ENCODE measurements around the gene KLHL8.
"Not testable (repeated sequence)": the region's sequence is repeated elsewhere in the genome, so short reads cannot be mapped to it uniquely, and the experiment has no call there.

Gene KLHL8

GRCh38 chr4:87179751-87180150 is 40.7 kb downstream of the KLHL8 start:
- DNase-seq (ENCODE audit: low read depth in 2 of 2) = no peak

- no peak for DNase-seq (ENCODE audit: low read depth in 2 of 2)
These were observed 45.7 kb downstream of the KLHL8 start for GRCh38 chr4:87174672-87175071.

GRCh38 chr4:87171944-87172343 is 48.5 kb downstream of the KLHL8 start:
- no peak for DNase-seq (ENCODE audit: low read depth in 2 of 2)

GRCh38 chr4:87166296-87166854 is 54.0 kb downstream of the KLHL8 start:
- DNase-seq (ENCODE audit: low read depth in 2 of 2) = no peak

- DNase-seq (ENCODE audit: low read depth in 2 of 2) = no peak
These were observed 54.5 kb downstream of the KLHL8 start for GRCh38 chr4:87165892-87166291.

- DNase-seq (ENCODE audit: low read depth in 2 of 2) = no peak
These were observed 67.1 kb downstream of the KLHL8 start for GRCh38 chr4:87153078-87153870.

GRCh38 chr4:87152310-87153041 is 67.9 kb downstream of the KLHL8 start:
- DNase-seq (ENCODE audit: low read depth in 2 of 2) = no peak

- DNase-seq (ENCODE audit: low read depth in 2 of 2) = no peak
These were observed 68.7 kb downstream of the KLHL8 start for GRCh38 chr4:87151730-87152129.

GRCh38 chr4:87150498-87151261 is 69.7 kb downstream of the KLHL8 start:
- DNase-seq (ENCODE audit: low read depth in 2 of 2) = peak; percentile 3 to 10

- DNase-seq (ENCODE audit: low read depth in 2 of 2) = no peak
These were observed 73.3 kb downstream of the KLHL8 start for GRCh38 chr4:87147116-87147515.

- not testable (repeated sequence) for DNase-seq (ENCODE audit: low read depth in 2 of 2)
These were observed 74.5 kb downstream of the KLHL8 start for GRCh38 chr4:87145934-87146333.

GRCh38 chr4:87144356-87144755 is 76.1 kb downstream of the KLHL8 start:
- DNase-seq (ENCODE audit: low read depth in 2 of 2) = no peak

- no peak for DNase-seq (ENCODE audit: low read depth in 2 of 2)
These were observed 79.0 kb downstream of the KLHL8 start for GRCh38 chr4:87141428-87141827.

GRCh38 chr4:87134122-87134521 is 86.3 kb downstream of the KLHL8 start:
- DNase-seq (ENCODE audit: low read depth in 2 of 2) = no peak

GRCh38 chr4:87133183-87133582 is 87.2 kb downstream of the KLHL8 start:
- DNase-seq (ENCODE audit: low read depth in 2 of 2) = no peak

- DNase-seq (ENCODE audit: low read depth in 2 of 2) = no peak
These were observed 88.4 kb downstream of the KLHL8 start for GRCh38 chr4:87132035-87132434.

GRCh38 chr4:87130985-87131703 is 89.3 kb downstream of the KLHL8 start:
- no peak for DNase-seq (ENCODE audit: low read depth in 2 of 2)

- DNase-seq (ENCODE audit: low read depth in 2 of 2) = no peak
These were observed 90.7 kb downstream of the KLHL8 start for GRCh38 chr4:87129681-87130080.

- DNase-seq (ENCODE audit: low read depth in 2 of 2) = no peak
These were observed 92.3 kb downstream of the KLHL8 start for GRCh38 chr4:87128006-87128705.

- DNase-seq (ENCODE audit: low read depth in 2 of 2) = no peak
These were observed 94.4 kb downstream of the KLHL8 start for GRCh38 chr4:87126056-87126455.

- no peak for DNase-seq (ENCODE audit: low read depth in 2 of 2)
These were observed 98.2 kb downstream of the KLHL8 start for GRCh38 chr4:87122252-87122651.

Data from stimulated activated CD4-positive, alpha-beta T cell treated with anti-CD3 and anti-CD28 coated beads, Interleukin-12 subunit alpha, Interleukin-12 subunit beta, amount 100 ng/mL, for 24 hours (primary cell).